ENCODE data around the gene RBMX.
"Not testable (repeated sequence)": the region's sequence is repeated elsewhere in the genome, so short reads cannot be mapped to it uniquely, and the experiment has no call there.

RBMX gene

GRCh38 chrX:136880452-136881013, at the start of gene RBMX:
Gene RBMX (minus strand): TSS chrX:136880725. CDS start chrX:136879427, 1,298 bp downstream.
- DNase-seq: peak; percentile 85 to 89

- not testable (repeated sequence) for DNase-seq
Observed at GRCh38 chrX:136921438-136921837, 40.9 kb upstream of the RBMX start.

- DNase-seq: no peak
Observed at GRCh38 chrX:136920001-136920400, 39.5 kb upstream of the RBMX start.

GRCh38 chrX:136916827-136917226, 36.3 kb upstream of the RBMX start:
- no peak for DNase-seq

GRCh38 chrX:136911661-136912060, 31.1 kb upstream of the RBMX start:
- not testable (repeated sequence) for DNase-seq

- DNase-seq: no peak
Observed at GRCh38 chrX:136911253-136911652, 30.7 kb upstream of the RBMX start.

GRCh38 chrX:136910565-136911035, 30.1 kb upstream of the RBMX start:
- DNase-seq: no peak

GRCh38 chrX:136909706-136910564, 29.4 kb upstream of the RBMX start:
- peak; percentile 66 to 67 for DNase-seq

GRCh38 chrX:136909119-136909705, 28.7 kb upstream of the RBMX start:
- DNase-seq: peak; percentile 73 to 75

- DNase-seq: no peak
Observed at GRCh38 chrX:136907621-136908020, 27.1 kb upstream of the RBMX start.

GRCh38 chrX:136906921-136907510, 26.5 kb upstream of the RBMX start:
- DNase-seq: no peak

GRCh38 chrX:136904067-136904466, 23.5 kb upstream of the RBMX start:
- not testable (repeated sequence) for DNase-seq

- DNase-seq: not testable (repeated sequence)
Observed at GRCh38 chrX:136900071-136900470, 19.5 kb upstream of the RBMX start.

GRCh38 chrX:136899221-136899620, 18.7 kb upstream of the RBMX start:
- no peak for DNase-seq

- DNase-seq: not testable (repeated sequence)
Observed at GRCh38 chrX:136898752-136899151, 18.2 kb upstream of the RBMX start.

- no peak for DNase-seq
Observed at GRCh38 chrX:136896121-136896914, 15.8 kb upstream of the RBMX start.

GRCh38 chrX:136892412-136892811, 11.9 kb upstream of the RBMX start:
- no peak for DNase-seq

- not testable (repeated sequence) for DNase-seq
Observed at GRCh38 chrX:136890596-136890995, 10.1 kb upstream of the RBMX start.

GRCh38 chrX:136889269-136889668, 8.7 kb upstream of the RBMX start:
- DNase-seq: no peak

GRCh38 chrX:136880003-136880451, 498 bp downstream of the RBMX start:
- DNase-seq: peak in 1 of 2 donors; percentile 19

GRCh38 chrX:136879001-136879687, 1.4 kb downstream of the RBMX start:
- no peak for DNase-seq

GRCh38 chrX:136878423-136878822, 2.1 kb downstream of the RBMX start:
- no peak for DNase-seq

All from stimulated activated CD4-positive, alpha-beta T cell treated with anti-CD3 and anti-CD28 coated beads, Interleukin-2, amount 100 ng/mL, for 24 hours (primary cell).